NB4 (cell line): ENCODE measurements around the gene LONRF2.
"Not testable (repeated sequence)": the region's sequence is repeated elsewhere in the genome, so short reads cannot be mapped to it uniquely, and the experiment has no call there.

Source experiments
- DNase-seq: peaks from one replicate; pipeline ENCODE4 v3.0.0; 2010; ENCODE audit warnings: low read depth
- H3K4me3 ChIP-seq: one replicate; pipeline ENCODE4 v1.5.1; 2011; ENCODE audit warnings: mild to moderate bottlenecking, low read depth, low read length, moderate library complexity
- MYC ChIP-seq: IDR thresholded peaks from 2 replicates; pipeline ENCODE4 v1.6.1; 2011; ENCODE audit warnings: low read depth, low read length
- POLR2A ChIP-seq: IDR thresholded peaks from 2 replicates; pipeline ENCODE4 v1.6.1; 2011; ENCODE audit warnings: mild to moderate bottlenecking; ENCODE audit not compliant: insufficient read length; ENCODE audit errors: extremely low read depth
- TF ChIP-seq, protein P1 (sequence below): IDR thresholded peaks from 2 replicates; pipeline ENCODE4 v1.6.1; 2011; ENCODE audit warnings: low read depth, low read length
- TF ChIP-seq, protein P2 (sequence below): IDR thresholded peaks from one replicate; pipeline ENCODE4 v1.5.1; 2012; ENCODE audit warnings: low read depth, low read length

The LONRF2 gene

DNA sequence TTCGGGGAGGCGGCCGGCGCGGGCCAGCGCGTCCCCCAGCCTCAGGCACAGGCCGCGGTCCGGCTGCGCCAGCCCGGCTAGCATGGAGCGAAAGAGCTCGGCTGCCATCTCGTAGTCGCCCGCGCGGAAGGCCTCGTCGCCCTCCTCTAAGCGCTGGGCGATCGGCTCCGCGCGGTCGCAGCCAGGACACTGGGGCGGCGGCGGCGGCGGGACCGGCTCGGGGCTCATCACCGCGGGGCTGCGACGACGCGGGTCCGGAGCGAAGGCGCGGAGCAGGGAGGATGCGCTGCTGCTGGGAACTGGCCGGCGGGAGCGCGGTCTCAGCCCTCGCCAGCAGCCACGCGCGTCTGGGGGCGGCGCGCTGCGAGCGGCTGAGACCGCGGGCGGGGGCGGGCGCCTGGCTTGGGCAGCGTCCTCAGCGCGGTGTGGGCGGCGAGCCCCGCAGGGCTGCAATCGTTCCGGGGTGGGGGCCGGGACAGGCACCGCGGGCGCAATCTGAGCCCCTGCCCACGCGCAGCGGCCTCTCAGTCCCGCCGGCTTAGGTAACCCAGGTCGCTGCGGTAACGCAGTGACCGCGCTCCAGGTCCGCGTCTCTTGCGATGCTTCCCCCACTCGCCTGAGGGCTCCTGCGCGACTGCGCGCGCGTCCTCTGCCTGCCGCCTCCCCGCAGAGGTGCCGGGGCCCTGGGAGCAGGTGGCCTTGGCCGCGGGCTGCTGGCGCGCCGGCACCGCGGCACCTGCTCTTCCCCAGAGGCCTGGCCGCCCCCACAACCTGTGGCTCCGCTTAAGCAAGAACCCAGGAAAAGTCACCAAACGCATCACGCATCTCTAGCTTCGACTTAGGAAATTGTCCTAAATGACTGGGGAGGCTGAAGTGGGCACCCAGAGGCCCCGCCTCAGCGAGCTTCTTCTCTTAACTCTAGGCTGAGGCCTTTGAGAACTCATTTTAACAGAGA, at the start of gene LONRF2:
LONRF2 (minus strand) TSS at position 636 of the 955 bp plus-strand sequence; CDS start at position 228, 408 bp downstream.
- no peak for TF ChIP-seq MYC
- TF ChIP-seq, protein P1, sequence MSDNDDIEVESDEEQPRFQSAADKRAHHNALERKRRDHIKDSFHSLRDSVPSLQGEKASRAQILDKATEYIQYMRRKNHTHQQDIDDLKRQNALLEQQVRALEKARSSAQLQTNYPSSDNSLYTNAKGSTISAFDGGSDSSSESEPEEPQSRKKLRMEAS = no peak
- TF ChIP-seq POLR2A = no peak
- TF ChIP-seq, protein P2, sequence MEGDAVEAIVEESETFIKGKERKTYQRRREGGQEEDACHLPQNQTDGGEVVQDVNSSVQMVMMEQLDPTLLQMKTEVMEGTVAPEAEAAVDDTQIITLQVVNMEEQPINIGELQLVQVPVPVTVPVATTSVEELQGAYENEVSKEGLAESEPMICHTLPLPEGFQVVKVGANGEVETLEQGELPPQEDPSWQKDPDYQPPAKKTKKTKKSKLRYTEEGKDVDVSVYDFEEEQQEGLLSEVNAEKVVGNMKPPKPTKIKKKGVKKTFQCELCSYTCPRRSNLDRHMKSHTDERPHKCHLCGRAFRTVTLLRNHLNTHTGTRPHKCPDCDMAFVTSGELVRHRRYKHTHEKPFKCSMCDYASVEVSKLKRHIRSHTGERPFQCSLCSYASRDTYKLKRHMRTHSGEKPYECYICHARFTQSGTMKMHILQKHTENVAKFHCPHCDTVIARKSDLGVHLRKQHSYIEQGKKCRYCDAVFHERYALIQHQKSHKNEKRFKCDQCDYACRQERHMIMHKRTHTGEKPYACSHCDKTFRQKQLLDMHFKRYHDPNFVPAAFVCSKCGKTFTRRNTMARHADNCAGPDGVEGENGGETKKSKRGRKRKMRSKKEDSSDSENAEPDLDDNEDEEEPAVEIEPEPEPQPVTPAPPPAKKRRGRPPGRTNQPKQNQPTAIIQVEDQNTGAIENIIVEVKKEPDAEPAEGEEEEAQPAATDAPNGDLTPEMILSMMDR = no peak
- H3K4me3 ChIP-seq = no peak within 1 kb of the TSS
- DNase-seq = no peak

DNA sequence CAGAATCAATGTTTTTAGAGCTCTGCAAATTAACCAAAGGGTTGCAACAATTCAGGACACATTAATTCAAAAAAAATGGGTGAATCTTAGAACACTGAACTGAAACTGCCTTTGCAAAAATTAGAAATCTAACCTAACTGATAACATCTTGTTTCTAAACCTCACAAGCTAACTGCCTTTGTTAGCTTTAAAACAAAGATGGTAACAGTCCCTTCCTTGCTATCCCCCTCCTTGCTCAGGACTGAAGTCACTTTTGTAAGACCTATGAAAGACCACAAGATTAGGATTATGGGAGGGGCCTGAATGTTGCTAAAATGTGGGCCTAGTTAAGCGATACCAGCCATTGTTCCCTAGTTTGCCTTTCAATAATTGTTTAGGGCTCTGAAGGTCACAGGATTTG, 44.9 kb upstream of the LONRF2 start:
- H3K4me3 ChIP-seq = no peak overlapping the region
- TF ChIP-seq POLR2A = no peak
- no peak for TF ChIP-seq MYC
- TF ChIP-seq, protein P1 = no peak
- TF ChIP-seq, protein P2 = no peak
- peak; percentile 40 for DNase-seq

DNA sequence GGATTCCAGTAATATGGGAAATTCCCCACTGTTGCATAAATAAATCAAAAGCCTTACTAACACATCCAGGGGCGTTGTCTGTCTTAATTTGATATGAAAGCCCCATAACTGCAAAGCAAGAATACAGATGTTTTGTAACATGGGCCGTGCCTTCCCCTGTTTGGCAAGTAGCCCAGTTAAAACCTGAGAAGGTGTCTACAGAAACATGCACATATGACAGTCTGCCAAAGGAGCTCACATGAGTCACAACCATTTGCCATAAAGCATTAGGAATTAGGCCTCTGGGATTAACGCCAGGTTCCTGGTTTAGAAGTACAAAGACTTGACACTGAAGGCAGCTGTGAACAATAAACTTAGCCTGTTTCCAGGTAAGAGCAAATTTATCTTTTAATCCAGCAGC, 43.1 kb upstream of the LONRF2 start:
- TF ChIP-seq POLR2A = no peak
- no peak for TF ChIP-seq MYC
- TF ChIP-seq, protein P2 = no peak
- TF ChIP-seq, protein P1 = no peak
- H3K4me3 ChIP-seq = no peak overlapping the region
- DNase-seq = no peak

DNA sequence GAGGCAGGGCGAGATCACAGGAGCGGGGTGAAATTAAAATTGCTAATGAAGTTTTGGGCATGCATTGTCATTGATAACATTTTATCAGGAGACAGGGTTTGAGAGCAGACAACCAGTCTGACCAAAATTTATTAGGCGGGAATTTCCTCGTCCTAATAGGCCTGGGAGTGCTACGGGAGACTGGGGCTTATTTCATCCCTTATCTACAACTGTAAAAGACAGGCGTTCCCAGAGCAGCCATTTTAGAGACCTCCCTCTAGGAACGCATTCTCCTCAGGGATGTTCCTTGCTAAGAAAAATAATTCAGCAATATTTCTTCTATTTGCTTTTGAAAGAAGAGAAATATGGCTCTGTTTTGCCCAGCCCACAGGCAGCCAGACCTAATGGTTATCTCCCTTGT, 40.0 kb upstream of the LONRF2 start:
- H3K4me3 ChIP-seq, DNase-seq: not testable (repeated sequence)

DNA sequence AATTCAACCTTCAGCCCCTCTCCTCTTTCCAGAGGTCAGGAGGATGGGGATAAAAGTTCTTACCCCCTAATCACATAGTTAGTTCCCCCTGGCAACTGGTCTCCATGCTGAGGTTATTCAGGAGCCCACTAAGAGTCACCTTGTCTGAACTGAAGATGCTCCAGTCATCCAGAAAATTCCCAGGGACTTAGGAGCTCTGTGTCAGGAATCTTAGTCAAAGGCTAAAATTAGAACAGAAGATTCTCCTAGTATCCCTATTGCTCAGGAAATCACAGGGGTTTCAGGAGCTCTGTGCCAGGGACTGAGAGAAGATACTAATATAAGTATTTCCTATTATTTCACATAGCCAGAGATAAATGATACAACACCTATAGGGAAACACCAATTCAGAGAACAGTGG, 37.3 kb upstream of the LONRF2 start:
- DNase-seq = no peak
- no peak overlapping the region for H3K4me3 ChIP-seq
- TF ChIP-seq MYC (no peak), POLR2A (no peak)
- TF ChIP-seq, protein P2 = no peak
- TF ChIP-seq, protein P1 = no peak

DNA sequence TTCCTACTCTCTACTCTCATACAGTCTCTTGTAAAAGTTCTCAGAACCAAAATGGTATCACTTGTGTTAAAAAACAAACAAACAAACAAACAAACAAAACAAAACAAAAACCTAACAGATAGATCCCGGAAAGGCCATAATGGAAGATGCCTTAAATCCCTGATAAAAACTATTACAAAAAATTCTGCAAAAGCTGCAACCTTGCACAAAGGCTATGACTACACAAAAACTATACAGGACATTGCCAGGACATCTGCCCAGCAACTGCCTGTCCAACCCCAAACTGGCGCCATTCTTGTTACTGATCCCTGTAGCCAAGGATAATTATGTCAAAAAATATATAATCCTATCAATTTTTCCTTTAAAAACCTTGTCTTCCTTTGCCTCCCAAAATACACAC, 36.3 kb upstream of the LONRF2 start:
- H3K4me3 ChIP-seq = no peak overlapping the region
- TF ChIP-seq, protein P1 = no peak
- no peak for TF ChIP-seq POLR2A
- TF ChIP-seq MYC = no peak
- DNase-seq = no peak

DNA sequence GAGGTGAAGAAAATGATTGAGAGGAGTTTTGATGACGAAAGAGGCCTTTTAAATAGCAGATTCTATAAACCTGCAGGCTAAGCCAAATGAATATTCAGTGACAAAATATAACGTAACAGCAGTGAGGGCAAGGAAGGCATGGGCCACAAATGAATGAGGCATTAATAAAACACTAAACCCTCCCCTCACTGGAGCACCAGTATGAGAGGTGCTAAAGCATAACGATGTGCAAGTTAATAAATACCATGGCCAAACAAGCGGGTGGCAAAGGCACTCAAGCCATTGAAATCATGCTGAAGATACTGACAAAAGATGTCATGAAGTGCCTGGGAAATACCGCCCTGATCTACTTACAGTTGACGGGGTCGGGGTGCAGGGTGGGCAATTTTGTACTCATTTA, 30.2 kb upstream of the LONRF2 start:
- TF ChIP-seq, protein P1 = no peak
- TF ChIP-seq, protein P2 = no peak
- TF ChIP-seq POLR2A = no peak
- no peak for TF ChIP-seq MYC
- DNase-seq = no peak
- no peak overlapping the region for H3K4me3 ChIP-seq
